Stimulated activated CD8-positive, alpha-beta memory T cell treated with anti-CD3 and anti-CD28 coated beads, Interleukin-7, amount 100 ng/mL, for 1 hour (primary cell): ENCODE data around the gene TMED5.
"Not testable (repeated sequence)": the region's sequence is repeated elsewhere in the genome, so short reads cannot be mapped to it uniquely, and the experiment has no call there.

Experiments used
- DNase-seq, 2 donors: peaks; one replicate each; pipeline ENCODE4 v3.0.0-alpha.2; 2020; ENCODE audit warnings: low read depth in 2 of 2

The TMED5 gene

DNA sequence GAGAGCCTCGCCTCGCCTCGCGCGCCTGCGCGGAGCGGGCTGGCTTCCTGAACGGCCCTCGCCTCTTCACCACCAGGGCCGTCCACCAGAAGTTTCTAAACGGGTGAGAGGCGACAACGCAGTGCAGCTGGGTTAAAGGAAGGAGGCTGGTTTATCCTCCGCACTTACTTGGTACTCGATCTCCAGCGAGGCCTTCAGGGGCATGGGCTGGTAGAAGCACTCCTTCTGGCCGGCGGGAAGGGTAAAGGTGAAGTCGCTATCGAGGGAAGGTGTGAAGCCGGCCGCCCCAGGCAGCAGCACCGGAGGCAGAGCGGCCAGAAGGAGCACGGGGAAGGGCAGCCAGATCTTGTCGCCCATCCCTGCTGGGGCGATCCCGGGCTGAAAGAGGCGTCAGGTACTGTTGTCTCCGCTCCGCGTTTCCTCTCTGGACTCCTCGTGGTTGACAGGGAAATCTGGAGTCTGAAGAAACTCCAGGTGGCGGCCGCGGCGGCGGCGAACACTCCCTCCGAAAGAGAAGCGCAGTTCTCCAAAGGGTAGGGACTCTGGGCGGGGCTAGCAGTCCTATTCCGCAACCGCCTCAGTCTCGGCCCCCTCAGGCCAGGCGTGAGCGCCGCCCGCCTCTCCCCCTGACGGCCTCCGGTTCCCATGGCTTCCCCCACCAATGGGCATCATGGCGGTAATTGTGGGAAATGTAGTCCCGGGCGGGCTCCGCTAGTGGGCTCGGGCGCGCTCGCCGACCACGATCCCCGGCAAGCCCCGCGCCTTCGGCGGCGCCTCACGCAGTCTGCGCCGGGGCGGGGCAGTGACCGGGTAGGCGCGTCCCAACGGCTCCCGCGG lies at the start of gene TMED5:
Gene TMED5 (minus strand): TSS at position 528 of the 837 bp plus-strand sequence. CDS start 171 bp downstream, at position 357.
- DNase-seq, result peak; percentile 87 to 94

DNA sequence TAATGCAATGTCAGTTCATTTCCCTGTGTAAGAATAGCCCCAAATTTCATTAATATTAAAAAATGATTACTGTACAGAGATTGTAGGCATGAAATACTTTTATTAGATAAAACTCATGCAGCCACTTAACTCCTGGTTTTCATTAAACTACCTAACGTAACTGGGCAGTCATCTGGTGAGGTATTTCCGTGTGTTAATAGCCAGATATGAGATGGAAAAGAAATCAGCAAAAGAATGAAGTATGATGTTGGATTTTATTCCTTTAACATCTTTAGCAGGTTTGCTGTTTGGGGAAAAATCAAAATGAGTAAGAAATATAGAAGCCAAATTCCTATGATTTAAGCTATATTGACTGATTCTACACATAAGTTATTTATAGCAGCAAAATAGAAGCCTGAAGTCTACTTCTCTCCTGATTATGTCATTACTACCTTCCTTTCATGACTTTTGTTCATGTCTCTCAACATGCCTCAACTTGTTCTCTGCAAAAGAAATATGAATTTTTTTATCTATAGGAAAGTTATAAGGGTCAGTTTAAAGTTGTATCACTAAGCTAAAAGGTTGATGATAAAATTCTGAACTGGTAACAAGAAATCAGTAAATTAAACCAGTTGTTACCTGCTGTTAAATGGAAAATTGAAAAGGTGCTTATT lies 42.9 kb upstream of the TMED5 start:
- no peak for DNase-seq

GRCh38 chr1:93221913-93222312 lies 41.7 kb upstream of the TMED5 start:
- DNase-seq, result no peak

GRCh38 chr1:93220716-93221115 lies 40.5 kb upstream of the TMED5 start:
- DNase-seq, result not testable (repeated sequence)

DNA sequence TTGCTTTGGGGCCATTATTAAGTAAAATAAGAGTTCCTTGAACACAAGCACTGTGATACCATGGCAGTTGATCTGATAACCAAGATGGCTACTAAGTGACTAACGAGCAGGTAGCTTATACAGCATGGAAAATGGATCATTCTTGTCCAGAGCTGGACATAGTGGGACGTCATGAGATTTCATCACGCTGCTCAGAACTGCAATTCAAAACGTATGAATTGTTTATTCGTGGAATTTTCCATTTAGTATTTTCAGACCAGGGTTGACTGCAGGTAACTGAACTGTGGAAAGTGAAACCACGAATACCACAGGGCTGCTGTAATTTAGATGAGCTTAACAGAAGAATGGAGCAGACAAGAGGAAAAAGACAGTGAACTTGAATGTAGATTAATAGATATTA lies 39.2 kb upstream of the TMED5 start:
- DNase-seq, result no peak

DNA sequence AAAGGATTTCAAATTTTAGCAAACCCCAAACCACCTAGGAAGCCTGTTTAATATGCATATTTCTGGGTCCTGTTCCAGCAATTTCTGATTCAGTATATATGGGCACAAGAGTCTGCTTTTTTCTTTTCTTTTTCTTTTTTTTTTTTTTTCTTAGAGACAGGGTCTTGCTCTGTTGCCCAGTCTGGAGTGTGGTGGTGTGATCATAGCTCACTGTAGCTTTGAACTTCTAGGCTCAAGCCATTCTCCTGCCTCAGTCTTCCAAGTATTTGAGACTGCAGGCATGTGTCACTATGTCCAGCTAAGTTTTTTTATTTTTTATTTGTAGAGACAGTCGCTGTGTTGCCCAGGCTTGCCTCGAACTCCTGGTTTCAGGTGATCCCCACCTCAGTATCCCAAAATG lies 35.1 kb upstream of the TMED5 start:
- DNase-seq, result no peak

DNA sequence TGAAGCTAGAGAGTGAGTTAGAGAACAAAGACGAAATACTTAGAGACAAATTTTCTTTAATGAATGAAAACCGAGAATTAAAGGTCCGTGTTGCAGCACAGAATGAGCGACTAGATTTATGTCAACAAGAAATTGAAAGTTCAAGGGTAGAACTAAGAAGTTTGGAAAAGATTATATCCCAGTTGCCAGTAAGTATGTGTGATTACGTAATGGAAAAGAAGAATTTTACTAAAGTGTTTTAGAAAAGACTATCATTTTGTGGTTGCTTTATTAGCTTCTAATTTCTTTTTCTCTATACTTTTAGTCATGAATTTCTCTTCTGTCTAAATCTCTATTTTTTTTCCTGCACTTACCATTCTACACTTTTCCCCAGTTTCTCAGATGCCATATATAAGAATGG lies 27.0 kb upstream of the TMED5 start:
- no peak for DNase-seq

DNA sequence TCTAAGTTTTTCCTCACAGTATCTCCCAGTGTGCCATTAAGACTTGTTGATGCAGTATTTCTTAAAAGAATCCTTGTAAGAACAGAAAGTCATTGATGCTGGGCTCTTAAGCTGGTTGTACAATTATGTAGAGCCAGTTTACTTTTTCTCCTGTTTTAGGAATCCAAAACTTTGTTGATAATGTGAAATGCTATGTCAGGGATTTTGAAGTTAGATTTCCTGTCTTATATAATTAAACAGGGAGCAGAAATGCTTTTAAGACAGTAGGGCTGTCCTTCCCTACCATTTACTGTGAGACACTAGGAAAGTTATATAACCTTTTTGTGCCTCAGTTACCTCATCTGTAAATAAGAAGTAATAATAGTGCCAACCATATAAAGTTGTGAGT lies 26.3 kb upstream of the TMED5 start:
- DNase-seq, result no peak

- DNase-seq, result no peak
Observed at GRCh38 chr1:93205892-93206566, 25.8 kb upstream of the TMED5 start.

DNA sequence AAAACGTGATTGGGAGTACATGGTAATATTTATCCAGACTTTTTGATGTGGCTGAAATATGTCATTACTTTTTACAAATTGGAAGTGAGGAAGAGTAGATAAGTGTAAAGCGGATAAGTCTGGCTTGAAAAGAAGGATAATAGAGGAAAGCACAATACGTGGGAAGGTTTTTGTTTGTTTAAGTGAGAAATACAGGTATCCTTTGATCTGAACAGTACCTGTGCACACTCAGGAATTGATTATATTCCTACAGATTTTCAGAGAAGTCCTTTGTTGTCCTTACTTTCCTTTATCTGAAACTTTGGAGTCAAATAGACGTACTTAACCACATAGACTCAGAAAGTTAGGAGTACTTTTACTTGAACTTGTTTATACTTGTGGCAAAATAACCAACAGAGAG lies 20.5 kb upstream of the TMED5 start:
- no peak for DNase-seq

DNA sequence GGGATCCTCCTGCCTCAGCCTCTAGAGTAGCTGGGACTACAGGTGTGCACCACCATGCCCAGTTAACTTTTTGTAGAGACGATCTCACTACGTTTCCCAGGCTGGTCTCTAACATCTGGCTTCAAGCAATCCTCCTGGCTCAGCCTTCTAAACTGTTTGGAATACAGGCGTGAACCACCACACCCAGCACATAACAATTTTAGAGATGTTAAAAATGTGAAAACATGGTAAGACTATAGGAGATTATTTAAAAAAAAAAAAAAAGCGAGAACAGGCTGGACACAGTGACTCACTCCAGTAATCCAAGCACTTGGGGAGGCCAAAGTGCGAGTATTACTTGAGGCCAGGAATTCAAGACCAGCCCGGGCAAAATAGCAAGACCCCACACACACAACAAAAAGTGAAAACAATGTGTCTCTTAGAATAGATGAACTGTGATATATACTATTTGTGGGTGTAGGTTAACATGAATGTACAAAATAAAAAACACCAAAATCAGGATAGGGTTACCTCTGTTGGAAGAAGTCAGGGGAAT lies 19.9 kb upstream of the TMED5 start:
- no peak for DNase-seq

- DNase-seq, result no peak
Observed at GRCh38 chr1:93199150-93199549, 18.9 kb upstream of the TMED5 start.

DNA sequence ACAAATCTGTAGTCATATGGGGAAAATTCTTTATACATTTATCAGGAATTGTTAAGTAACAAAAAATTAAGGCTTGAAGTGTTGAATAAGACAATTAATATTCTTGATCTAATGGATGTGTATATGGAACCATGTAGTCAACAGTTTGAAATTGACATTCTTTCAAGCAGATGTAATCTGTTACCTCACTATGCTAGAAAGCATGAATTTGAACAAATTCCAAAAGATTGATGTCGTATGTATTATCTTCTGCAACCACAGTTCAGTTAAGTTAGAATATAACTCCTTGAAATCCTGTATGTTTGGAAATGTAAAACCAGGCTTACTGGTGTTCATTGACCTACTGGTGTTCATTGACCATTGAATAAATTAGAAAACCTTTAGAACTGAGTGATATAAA lies 16.4 kb upstream of the TMED5 start:
- DNase-seq, result no peak

DNA sequence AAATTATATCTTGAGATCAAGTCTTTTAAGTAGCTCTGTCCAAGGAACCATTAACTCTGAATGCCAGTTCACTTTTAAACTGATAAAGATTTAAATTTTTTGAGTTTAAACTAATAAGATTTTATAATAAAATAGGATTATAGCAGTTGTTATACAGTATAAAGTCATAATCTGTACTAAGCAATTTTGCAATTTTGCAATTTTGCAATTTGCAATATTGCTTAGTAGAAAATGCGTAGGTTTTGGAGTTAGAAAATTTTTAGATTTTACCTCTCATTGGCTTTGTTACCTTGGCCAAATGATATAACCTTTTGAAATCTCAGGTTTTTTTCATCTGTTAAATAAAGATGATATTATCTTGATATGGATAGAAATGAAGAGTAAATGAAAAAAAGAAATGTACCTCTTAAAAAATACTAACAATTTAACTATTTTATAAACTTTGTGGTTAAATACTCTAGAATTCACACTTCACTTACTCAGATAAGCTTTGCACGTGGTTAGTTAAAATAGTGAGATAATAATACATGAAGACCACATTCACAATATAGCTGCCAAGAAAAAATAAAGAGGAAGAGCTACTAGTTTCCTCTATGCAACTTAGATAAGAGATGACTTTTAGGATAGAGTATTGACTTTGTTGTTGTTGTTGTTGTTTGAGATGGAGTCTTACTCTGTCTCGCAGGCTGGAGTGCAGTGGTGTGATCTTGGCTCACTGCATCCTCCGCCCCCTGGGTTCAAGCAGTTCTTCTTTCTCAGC lies 14.2 kb upstream of the TMED5 start:
- no peak for DNase-seq

GRCh38 chr1:93190432-93190831 lies 10.2 kb upstream of the TMED5 start:
- DNase-seq, result no peak

DNA sequence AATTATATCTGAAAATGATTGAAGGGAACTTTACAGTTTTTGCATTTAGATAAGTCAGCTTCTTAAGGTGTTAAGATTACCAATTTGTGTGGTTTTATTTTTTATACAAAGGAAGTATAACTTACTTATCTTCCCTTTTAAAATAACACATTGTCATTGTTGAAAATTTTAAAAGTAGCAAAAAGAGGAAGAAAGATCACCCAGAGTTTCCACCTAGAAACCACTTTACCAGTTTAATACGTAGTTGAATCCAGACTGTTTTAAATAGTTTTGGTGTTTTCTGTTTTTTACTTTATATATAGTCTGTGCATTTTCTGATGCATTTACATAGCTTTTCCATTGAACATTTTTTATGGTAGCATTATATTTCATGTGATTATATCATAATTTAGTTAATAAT lies 6.5 kb upstream of the TMED5 start:
- no peak for DNase-seq

DNA sequence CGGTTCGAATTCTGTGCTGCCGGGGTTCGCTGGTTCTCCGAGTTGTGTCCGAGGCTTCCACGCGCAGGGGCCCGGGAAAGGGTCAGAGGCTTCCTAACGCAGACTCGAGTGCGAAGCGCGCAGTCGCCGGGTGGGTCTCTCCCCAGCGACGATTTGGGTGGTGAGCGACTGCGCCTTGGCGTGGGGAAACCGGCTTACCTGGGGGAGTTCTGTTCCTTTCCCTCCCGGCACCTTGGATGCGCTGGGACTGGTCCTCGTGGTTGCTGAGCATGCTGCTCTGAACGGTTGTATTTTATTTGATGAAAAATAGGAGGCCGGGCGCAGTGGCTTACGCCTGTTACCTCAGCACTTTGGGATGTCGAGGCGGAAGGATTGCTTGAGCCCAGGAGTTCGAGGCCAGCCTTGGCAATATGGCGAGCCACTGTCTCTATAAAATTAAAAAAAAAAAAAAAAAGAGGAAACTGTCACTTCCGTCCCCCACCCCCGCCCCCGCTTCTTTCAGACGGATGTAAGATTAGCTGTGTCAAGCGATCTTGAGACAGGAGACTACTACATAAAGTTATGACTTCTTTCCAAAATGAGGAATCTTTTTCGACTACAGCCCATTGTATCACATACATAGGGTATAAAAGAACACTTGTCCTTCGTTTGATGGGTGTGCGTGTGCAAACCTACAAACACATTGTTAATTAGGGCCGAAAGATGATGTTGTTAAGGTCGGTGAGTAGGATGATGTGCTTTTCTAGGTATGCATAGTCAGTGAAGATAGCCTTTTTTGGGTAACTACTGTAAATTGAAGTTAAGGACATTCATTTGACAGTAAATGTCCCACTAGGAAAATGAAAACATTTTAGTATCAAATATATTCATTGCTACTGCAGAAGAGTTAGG lies 755 bp upstream of the TMED5 start, which contains the start of gene CCDC18:
Gene CCDC18 (plus strand): TSS at position 2 of the 891 bp plus-strand sequence. CDS start 2,638 bp downstream, outside the sequence.
- peak; percentile 15 to 27 for DNase-seq

- DNase-seq, result no peak
Observed at GRCh38 chr1:93178418-93178817, 1.8 kb downstream of the TMED5 start.

DNA sequence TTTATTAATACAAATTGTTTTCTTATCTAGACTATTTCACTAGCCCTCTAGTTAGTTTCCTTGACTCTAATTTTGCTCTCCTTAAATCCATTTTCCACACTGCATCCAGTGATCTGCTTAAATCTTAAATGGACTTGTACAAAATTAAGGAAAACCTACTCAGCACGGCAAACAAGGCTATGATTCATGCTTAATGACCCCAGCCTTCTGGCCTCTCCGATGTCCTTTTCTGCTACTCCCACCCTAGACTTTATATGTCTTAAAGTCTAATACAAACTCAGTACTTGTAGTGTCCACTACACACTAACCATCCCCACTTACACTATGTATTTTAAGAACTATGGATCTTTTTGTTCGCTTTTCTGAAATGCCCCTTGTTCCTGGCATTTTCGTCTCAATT lies 2.2 kb downstream of the TMED5 start:
- no peak for DNase-seq

DNA sequence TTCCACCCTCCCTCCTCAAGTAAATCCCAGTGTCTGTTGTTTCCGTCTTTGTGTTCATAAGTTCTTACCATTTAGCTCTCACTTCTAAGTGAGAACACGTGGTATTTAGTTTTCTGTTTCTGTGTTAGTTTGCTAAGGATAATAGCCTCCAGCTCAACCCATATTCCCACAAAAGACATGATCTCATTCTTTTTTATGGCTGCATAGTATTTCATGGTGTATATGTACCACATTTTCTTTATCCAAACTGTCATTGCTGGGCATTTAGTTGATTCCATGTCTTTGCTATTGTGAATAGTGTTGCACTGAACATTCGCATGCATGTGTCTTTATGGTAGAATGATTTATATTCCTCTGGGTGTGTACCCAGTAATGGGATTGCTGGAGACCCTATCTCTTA lies 5.6 kb downstream of the TMED5 start:
- not testable (repeated sequence) for DNase-seq

GRCh38 chr1:93172778-93173177 lies 7.4 kb downstream of the TMED5 start:
- no peak for DNase-seq
